Stimulated activated naive B cell treated with anti-CD40 and anti-IgM and Interleukin-4, amounts not matched to agents 10 μg/mL and 1 μg/mL and 100 μg/mL, for 72 hours (primary cell): ENCODE measurements around the gene ANK3.

Experiments
- ATAC-seq, 2 donors: fragments of 150-1000 bp; cut with Tn5 transposase; replicated peaks; 2 replicates each; pipeline ENCODE4 v1.10.0; 2021; ENCODE audit warnings: moderate library complexity in 1 of 2
- DNase-seq: peaks from one replicate; pipeline ENCODE4 v3.0.0; 2021
- H3K27ac Mint-ChIP-seq: one replicate; pipeline ENCODE4 v1.8.0; 2022; ENCODE audit warnings: mild to moderate bottlenecking, mixed read lengths
- H3K27me3 Mint-ChIP-seq, 2 donors: one replicate each; pipeline ENCODE4 v1.8.0; 2022; ENCODE audit warnings: mixed read lengths in 2 of 2
- H3K36me3 Mint-ChIP-seq, 2 donors: one replicate each; pipeline ENCODE4 v1.8.0; 2022; ENCODE audit warnings: mixed read lengths in 2 of 2, mild to moderate bottlenecking in 1 of 2
- H3K4me1 Mint-ChIP-seq, 2 donors: one replicate each; pipeline ENCODE4 v1.8.0; 2022; ENCODE audit warnings: mixed read lengths in 2 of 2, mild to moderate bottlenecking in 1 of 2
- H3K4me3 Mint-ChIP-seq, 2 donors: one replicate each; pipeline ENCODE4 v1.8.0; 2022; ENCODE audit warnings: mild to moderate bottlenecking in 2 of 2, mixed read lengths in 2 of 2, moderate library complexity in 1 of 2
- H3K9me3 Mint-ChIP-seq, 2 donors: one replicate each; pipeline ENCODE4 v1.8.0; 2022; ENCODE audit warnings: mixed read lengths in 2 of 2, mild to moderate bottlenecking in 1 of 2

Gene ANK3

GRCh38 chr10:60170250-60170649, 219.4 kb downstream of the ANK3 start:
- Mint-ChIP-seq H3K27ac (no peak overlapping the region), H3K9me3 (no peaks in the 10 kb centered on the region), H3K4me1 (no peaks in the 10 kb centered on the region), H3K36me3 (no peaks in the 10 kb centered on the region), H3K27me3 (no peaks in the 10 kb centered on the region), H3K4me3 (no peak overlapping the region)
- ATAC-seq (no peak), DNase-seq (no peak)

GRCh38 chr10:60169111-60169510, 220.6 kb downstream of the ANK3 start:
- Mint-ChIP-seq H3K4me1 (no peaks in the 10 kb centered on the region), H3K4me3 (no peak overlapping the region), H3K9me3 (no peaks in the 10 kb centered on the region), H3K27ac (no peak overlapping the region), H3K27me3 (no peaks in the 10 kb centered on the region), H3K36me3 (no peaks in the 10 kb centered on the region)
- DNase-seq: no peak
- ATAC-seq: no peak

- no peak overlapping the region for H3K4me3 Mint-ChIP-seq
- no peaks in the 10 kb centered on the region for H3K4me1 Mint-ChIP-seq
- H3K27ac Mint-ChIP-seq: no peak overlapping the region
- no peaks in the 10 kb centered on the region for H3K27me3 Mint-ChIP-seq
- no peak for ATAC-seq
- no peak for DNase-seq
- H3K36me3 Mint-ChIP-seq: no peaks in the 10 kb centered on the region
- H3K9me3 Mint-ChIP-seq: no peaks in the 10 kb centered on the region
Measured at GRCh38 chr10:60167050-60167449, 222.6 kb downstream of the ANK3 start.

GRCh38 chr10:60163786-60164185, 225.9 kb downstream of the ANK3 start:
- no peak for ATAC-seq
- DNase-seq: no peak
- no peaks in the 10 kb centered on the region for H3K36me3 Mint-ChIP-seq
- peaks cover 0 to 7% of the 10 kb centered on the region in 2 donors for H3K9me3 Mint-ChIP-seq
- peaks cover 0 to 5% of the 10 kb centered on the region in 2 donors for H3K27me3 Mint-ChIP-seq
- no peaks in the 10 kb centered on the region for H3K4me1 Mint-ChIP-seq
- H3K4me3 Mint-ChIP-seq: no peak overlapping the region
- no peak overlapping the region for H3K27ac Mint-ChIP-seq

GRCh38 chr10:60162631-60163030, 227.0 kb downstream of the ANK3 start:
- Mint-ChIP-seq H3K36me3 (peaks cover 0 to under 1% of the 10 kb centered on the region in 2 donors), H3K9me3 (peaks cover 0 to 7% of the 10 kb centered on the region in 2 donors), H3K27me3 (peaks cover 5 to 11% of the 10 kb centered on the region in 2 donors), H3K27ac (no peak overlapping the region), H3K4me3 (no peak overlapping the region), H3K4me1 (no peaks in the 10 kb centered on the region)
- DNase-seq (no peak), ATAC-seq (no peak)

GRCh38 chr10:60155943-60156683, 233.6 kb downstream of the ANK3 start:
- DNase-seq: no peak
- Mint-ChIP-seq H3K36me3 (peaks cover 1 to 4% of the 10 kb centered on the region in 2 donors), H3K4me3 (no peak overlapping the region), H3K27ac (no peak overlapping the region), H3K9me3 (peaks cover 0 to 7% of the 10 kb centered on the region in 2 donors), H3K27me3 (peaks cover 7 to 9% of the 10 kb centered on the region in 2 donors), H3K4me1 (peaks cover 0 to 6% of the 10 kb centered on the region in 2 donors)
- no peak for ATAC-seq

- Mint-ChIP-seq H3K27me3 (peaks cover 7 to 9% of the 10 kb centered on the region in 2 donors), H3K36me3 (peaks cover 3 to 4% of the 10 kb centered on the region in 2 donors), H3K9me3 (peaks cover 4 to 6% of the 10 kb centered on the region in 2 donors), H3K4me1 (peaks cover 0 to 6% of the 10 kb centered on the region in 2 donors), H3K27ac (no peak overlapping the region), H3K4me3 (no peak overlapping the region)
- no peak for DNase-seq
- no peak for ATAC-seq
Measured at GRCh38 chr10:60155099-60155877, 234.4 kb downstream of the ANK3 start.

- no peaks in the 10 kb centered on the region for H3K4me1 Mint-ChIP-seq
- DNase-seq (no peak), ATAC-seq (no peak)
- H3K4me3 Mint-ChIP-seq: no peak overlapping the region
- no peaks in the 10 kb centered on the region for H3K27me3 Mint-ChIP-seq
- H3K36me3 Mint-ChIP-seq: peaks cover 4 to 5% of the 10 kb centered on the region in 2 donors
- H3K9me3 Mint-ChIP-seq: peaks cover 4 to 7% of the 10 kb centered on the region in 2 donors
- H3K27ac Mint-ChIP-seq: no peak overlapping the region
Measured at GRCh38 chr10:60149003-60149402, 240.7 kb downstream of the ANK3 start.

GRCh38 chr10:60148266-60148840, 241.3 kb downstream of the ANK3 start:
- no peaks in the 10 kb centered on the region for H3K4me1 Mint-ChIP-seq
- peaks cover 4 to 5% of the 10 kb centered on the region in 2 donors for H3K36me3 Mint-ChIP-seq
- no peak for DNase-seq
- no peak overlapping the region for H3K4me3 Mint-ChIP-seq
- no peaks in the 10 kb centered on the region for H3K27me3 Mint-ChIP-seq
- H3K9me3 Mint-ChIP-seq: peaks cover 4 to 7% of the 10 kb centered on the region in 2 donors
- H3K27ac Mint-ChIP-seq: no peak overlapping the region
- ATAC-seq: no peak

- no peak for DNase-seq
- ATAC-seq: no peak
- no peak overlapping the region for H3K4me3 Mint-ChIP-seq
- H3K27me3 Mint-ChIP-seq: no peaks in the 10 kb centered on the region
- H3K27ac Mint-ChIP-seq: no peak overlapping the region
- no peaks in the 10 kb centered on the region for H3K4me1 Mint-ChIP-seq
- peaks cover 4 to 7% of the 10 kb centered on the region in 2 donors for H3K9me3 Mint-ChIP-seq
- peaks cover 4 to 5% of the 10 kb centered on the region in 2 donors for H3K36me3 Mint-ChIP-seq
Measured at GRCh38 chr10:60147576-60148265, 242.0 kb downstream of the ANK3 start.

GRCh38 chr10:60147025-60147424, 242.7 kb downstream of the ANK3 start:
- no peak for ATAC-seq
- H3K4me1 Mint-ChIP-seq: no peaks in the 10 kb centered on the region
- no peak overlapping the region for H3K27ac Mint-ChIP-seq
- no peak for DNase-seq
- peaks cover 4 to 7% of the 10 kb centered on the region in 2 donors for H3K9me3 Mint-ChIP-seq
- no peaks in the 10 kb centered on the region for H3K27me3 Mint-ChIP-seq
- peaks cover 4 to 5% of the 10 kb centered on the region in 2 donors for H3K36me3 Mint-ChIP-seq
- no peak overlapping the region for H3K4me3 Mint-ChIP-seq

- no peaks in the 10 kb centered on the region for H3K4me1 Mint-ChIP-seq
- ATAC-seq (no peak), DNase-seq (no peak)
- no peaks in the 10 kb centered on the region for H3K36me3 Mint-ChIP-seq
- no peaks in the 10 kb centered on the region for H3K27me3 Mint-ChIP-seq
- no peak overlapping the region for H3K4me3 Mint-ChIP-seq
- no peak overlapping the region for H3K27ac Mint-ChIP-seq
- H3K9me3 Mint-ChIP-seq: no peaks in the 10 kb centered on the region
Measured at GRCh38 chr10:60144099-60144498, 245.6 kb downstream of the ANK3 start.

- ATAC-seq (no peak), DNase-seq (no peak)
- no peaks in the 10 kb centered on the region for H3K36me3 Mint-ChIP-seq
- H3K9me3 Mint-ChIP-seq: no peaks in the 10 kb centered on the region
- H3K4me1 Mint-ChIP-seq: no peaks in the 10 kb centered on the region
- no peak overlapping the region for H3K4me3 Mint-ChIP-seq
- no peak overlapping the region for H3K27ac Mint-ChIP-seq
- H3K27me3 Mint-ChIP-seq: no peaks in the 10 kb centered on the region
Measured at GRCh38 chr10:60142736-60143135, 246.9 kb downstream of the ANK3 start.

- ATAC-seq (no peak), DNase-seq (no peak)
- no peaks in the 10 kb centered on the region for H3K9me3 Mint-ChIP-seq
- no peaks in the 10 kb centered on the region for H3K36me3 Mint-ChIP-seq
- no peaks in the 10 kb centered on the region for H3K4me1 Mint-ChIP-seq
- H3K27ac Mint-ChIP-seq: no peak overlapping the region
- no peaks in the 10 kb centered on the region for H3K27me3 Mint-ChIP-seq
- no peak overlapping the region for H3K4me3 Mint-ChIP-seq
Measured at GRCh38 chr10:60141896-60142559, 247.6 kb downstream of the ANK3 start.
